Tibial nerve (tissue), 4 donors: Measurements from ENCODE around the gene NELFB. TPM values are rescaled to one million over a fixed set of nuclear protein-coding genes. Genes with fewer than 3 reads are reported as not detected.
A peak's percentile ranks its signal among the peaks of the same experiment; 100 is the strongest.

ENCODE experiments used
- DNase-seq, 2 donors: peaks; one replicate each; pipeline ENCODE4 v3.0.0-alpha.2; 2019; ENCODE audit warnings: low spot score in 2 of 2
- H3K27ac ChIP-seq, 4 donors: fragments of 200-600 bp; sonication (generic) in 3 of 4; one replicate each; pipeline ENCODE4 v1.5.1; 2017 to 2019; ENCODE audit warnings: mild to moderate bottlenecking in 1 of 4
- H3K27me3 ChIP-seq, 2 donors: fragments of 200-600 bp; sonication (generic) in 1 of 2; one replicate each; pipeline versions ENCODE4 v1.5.1 to v1.6.0; 2017 to 2019
- H3K36me3 ChIP-seq, 3 donors: fragments of 200-600 bp; sonication (generic); one replicate each; pipeline ENCODE4 v1.5.1; 2018 to 2019
- H3K4me1 ChIP-seq, 4 donors: fragments of 200-600 bp; sonication (generic) in 3 of 4; one replicate each; pipeline ENCODE4 v1.5.1; 2017 to 2019
- H3K4me3 ChIP-seq, 4 donors: fragments of 200-600 bp; sonication (generic) in 3 of 4; one replicate each; pipeline ENCODE4 v1.5.1; 2017 to 2019; ENCODE audit warnings: mild to moderate bottlenecking in 1 of 4, moderate library complexity in 1 of 4
- H3K9me3 ChIP-seq, 4 donors: fragments of 200-600 bp; sonication (generic) in 3 of 4; one replicate each; pipeline ENCODE4 v1.5.1; 2017 to 2019
- CTCF ChIP-seq, 5 experiments: fragments of 200-600 bp in 3 of 5; fragments of 450-650 bp in 2 of 5; sonication (generic) in 3 of 5; IDR thresholded peaks; one replicate each; pipeline ENCODE4 v1.5.1; 2016 to 2019; ENCODE audit warnings: antibody characterized with exemption in 5 of 5, mild to moderate bottlenecking in 3 of 5, moderate library complexity in 2 of 5
- EP300 ChIP-seq, 2 donors: sonication (generic); formaldehyde crosslinking; IDR thresholded peaks; one replicate each; pipeline ENCODE4 v1.6.1; 2017; ENCODE audit warnings: antibody characterized with exemption in 2 of 2, mild to moderate bottlenecking in 1 of 2
- POLR2A ChIP-seq, 2 donors: fragments of 450-650 bp; IDR thresholded peaks; one replicate each; pipeline ENCODE4 v1.6.1; 2017; ENCODE audit warnings: antibody characterized with exemption in 2 of 2, mild to moderate bottlenecking in 2 of 2, moderate library complexity in 2 of 2
- WGBS, 2 donors: methylation state at CpG; one replicate each; pipeline ENCODE4 v1.1.5; 2018; 5-methylcytosine and 5-hydroxymethylcytosine counted together
- total RNA-seq, 4 donors: library from RNA; depleted of rRNA; stranded (reverse); fragments of >200 nt; gene quantifications; one replicate each; pipeline ENCODE4 v1.1.0, GENCODE V29; 2016

The NELFB gene
- total RNA-seq, 4 donors from 2014 or later = 29.7 to 52.0 (median 38.7) TPM

DNA sequence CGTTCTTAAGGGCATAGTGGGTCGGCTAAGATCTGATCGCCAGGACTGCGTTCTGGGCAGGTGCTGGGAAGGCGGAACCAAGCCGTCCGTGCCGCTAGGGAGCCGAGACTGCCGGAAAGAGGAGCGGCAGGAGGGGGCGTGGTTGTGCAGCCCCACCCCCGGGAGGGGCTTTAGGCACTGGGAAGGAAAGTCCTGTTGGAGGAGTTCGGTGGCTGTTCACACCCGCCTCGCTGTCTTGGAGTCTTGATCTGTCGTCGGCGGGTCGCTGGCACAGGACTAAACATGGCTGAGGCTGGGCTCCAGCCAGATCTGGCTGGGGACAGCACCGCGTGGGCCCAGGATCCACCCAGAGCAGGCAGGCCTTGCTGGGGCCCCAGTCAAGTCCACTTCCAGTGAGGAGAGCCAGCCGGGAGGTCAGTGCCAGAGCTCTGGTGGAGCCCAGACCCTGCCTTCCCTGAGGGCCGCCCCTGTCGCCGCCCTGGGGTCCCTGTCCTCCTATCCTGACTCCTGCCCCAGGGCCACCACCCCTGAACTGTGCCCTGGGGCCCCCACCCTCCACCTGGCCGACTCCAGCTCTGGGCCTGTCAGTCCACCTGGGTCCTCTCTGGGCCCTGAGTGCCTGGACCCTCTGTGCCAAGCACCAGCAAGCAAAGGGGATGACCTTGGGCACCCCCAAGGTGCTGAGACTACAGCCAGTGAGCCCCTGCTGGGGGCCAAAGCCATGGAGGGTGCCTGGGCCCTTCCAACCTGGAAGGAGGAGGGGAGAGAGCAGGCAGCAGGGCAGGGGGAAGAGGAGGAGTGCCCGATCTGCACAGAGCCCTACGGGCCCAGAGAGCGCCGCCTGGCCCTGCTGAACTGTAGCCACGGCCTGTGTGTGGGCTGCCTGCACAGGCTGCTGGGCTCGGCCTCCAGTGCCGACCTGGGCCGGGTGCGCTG is 37.6 kb upstream of the NELFB start:
- WGBS, 2 donors = 52 to 65% methylated on average over 14 to 29 of the region's 36 CpGs
- peaks cover 0 to 55% (median 23%) of the 10 kb centered on the region in 4 donors for H3K4me1 ChIP-seq
- no peaks in the 10 kb centered on the region for H3K27me3 ChIP-seq
- DNase-seq = peak; percentile 43 to 48
- H3K27ac ChIP-seq = peak overlapping the region in 3 of 4 donors; percentile 76 to 83 (median 80)
- TF ChIP-seq EP300 (IDR thresholded peaks at IDR 0.05) = peak in 1 of 2 donors; percentile 53
- peak in 1 of 2 donors; percentile 29 for TF ChIP-seq POLR2A (IDR thresholded peaks at IDR 0.05)
- TF ChIP-seq CTCF (IDR thresholded peaks at IDR 0.05) = peak in 1 of 5 experiments; percentile 20
- H3K4me3 ChIP-seq = peak overlapping the region in 2 of 4 donors; percentile 31 to 40
- H3K9me3 ChIP-seq = no peaks in the 10 kb centered on the region
- peaks cover 0 to 37% (median 0%) of the 10 kb centered on the region in 3 donors for H3K36me3 ChIP-seq

- Histone ChIP-seq H3K4me3 (peak overlapping the region in 2 of 4 donors; percentile 31 to 40), H3K27ac (peak overlapping the region in 3 of 4 donors; percentile 76 to 83 (median 80)), H3K27me3 (no peaks in the 10 kb centered on the region), H3K4me1 (peaks cover 0 to 61% (median 28%) of the 10 kb centered on the region in 4 donors), H3K9me3 (no peaks in the 10 kb centered on the region), H3K36me3 (peaks cover 0 to 37% (median 0%) of the 10 kb centered on the region in 3 donors)
- no peak for DNase-seq
- WGBS, 2 donors = 81 to 82% methylated on average over 8 to 29 of the region's 30 CpGs
- TF ChIP-seq EP300 (IDR thresholded peaks at IDR 0.05) = no peak
- TF ChIP-seq CTCF (IDR thresholded peaks at IDR 0.05) = no peak
- no peak for TF ChIP-seq POLR2A (IDR thresholded peaks at IDR 0.05)
Observed at GRCh38 chr9:137218212-137218753, 36.8 kb upstream of the NELFB start.

- DNase-seq = no peak
- Histone ChIP-seq H3K27me3 (no peaks in the 10 kb centered on the region), H3K27ac (peak overlapping the region in 2 of 4 donors; percentile 80 to 83), H3K9me3 (no peaks in the 10 kb centered on the region), H3K36me3 (peaks cover 0 to 32% (median 0%) of the 10 kb centered on the region in 3 donors), H3K4me1 (peaks cover 0 to 63% (median 30%) of the 10 kb centered on the region in 4 donors), H3K4me3 (no peak overlapping the region)
- no peak for TF ChIP-seq EP300 (IDR thresholded peaks at IDR 0.05)
- TF ChIP-seq CTCF (IDR thresholded peaks at IDR 0.05) = no peak
- TF ChIP-seq POLR2A (IDR thresholded peaks at IDR 0.05) = no peak
- whole genome bisulfite sequencing, 2 donors = 69 to 82% methylated on average over 12 of the region's 12 CpGs
Observed at GRCh38 chr9:137218754-137219271, 36.3 kb upstream of the NELFB start.

DNA sequence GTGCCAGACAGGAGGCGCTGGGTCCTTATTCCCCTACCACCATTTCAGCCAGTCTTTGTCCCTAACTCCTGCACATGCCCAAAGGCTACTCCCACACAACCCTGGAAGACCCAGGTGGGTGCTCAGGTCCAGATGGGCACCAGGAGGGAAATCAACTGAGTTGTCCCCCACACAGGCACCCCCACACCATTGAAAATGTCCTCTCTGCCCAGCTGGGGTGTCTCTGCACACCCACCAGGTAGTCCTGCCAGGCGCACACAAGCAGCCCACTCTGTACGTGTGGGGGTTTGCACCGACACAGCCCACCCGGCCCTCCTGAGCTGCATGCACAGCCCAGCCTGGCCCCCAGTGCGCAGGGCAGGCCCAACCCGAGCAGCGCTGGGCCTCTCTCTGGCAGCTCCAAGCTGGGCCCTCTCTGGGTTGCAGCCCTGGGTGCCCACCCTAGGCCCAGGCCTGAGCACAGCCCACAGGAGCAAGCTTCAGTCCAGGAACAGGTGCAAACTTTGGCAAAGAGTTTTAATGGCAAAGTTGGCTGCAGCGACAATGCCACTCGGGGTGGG is 35.3 kb upstream of the NELFB start:
- TF ChIP-seq CTCF (IDR thresholded peaks at IDR 0.05) (no peak), POLR2A (IDR thresholded peaks at IDR 0.05) (no peak), EP300 (IDR thresholded peaks at IDR 0.05) (no peak)
- Histone ChIP-seq H3K4me1 (peaks cover 0 to 73% (median 35%) of the 10 kb centered on the region in 4 donors), H3K27me3 (no peaks in the 10 kb centered on the region), H3K4me3 (no peak overlapping the region), H3K36me3 (peaks cover 0 to 22% (median 0%) of the 10 kb centered on the region in 3 donors), H3K9me3 (no peaks in the 10 kb centered on the region), H3K27ac (peak overlapping the region in 1 of 4 donors; percentile 6)
- WGBS, 2 donors = 82 to 84% methylated on average over 5 to 7 of the region's 10 CpGs
- DNase-seq = no peak
